ENCODE data around the gene TSSK6.

GRCh38 chr19:19524053-19524452, 8.7 kb upstream of the TSSK6 start:
- TF ChIP-seq ZBTB33 (IDR thresholded peaks at IDR 0.05) (no peak), JUND (IDR thresholded peaks at IDR 0.05) (no peak), RXRA (IDR thresholded peaks at IDR 0.05) (no peak), SP1 (IDR thresholded peaks at IDR 0.05) (no peak), TAF1 (conservative IDR thresholded peaks at IDR 0.05) (no peak), FOXA1 (IDR thresholded peaks at IDR 0.05) (no peak), RAD21 (IDR thresholded peaks at IDR 0.05) (no peak), REST (IDR thresholded peaks at IDR 0.05) (no peak)
- TF ChIP-seq, protein P1, sequence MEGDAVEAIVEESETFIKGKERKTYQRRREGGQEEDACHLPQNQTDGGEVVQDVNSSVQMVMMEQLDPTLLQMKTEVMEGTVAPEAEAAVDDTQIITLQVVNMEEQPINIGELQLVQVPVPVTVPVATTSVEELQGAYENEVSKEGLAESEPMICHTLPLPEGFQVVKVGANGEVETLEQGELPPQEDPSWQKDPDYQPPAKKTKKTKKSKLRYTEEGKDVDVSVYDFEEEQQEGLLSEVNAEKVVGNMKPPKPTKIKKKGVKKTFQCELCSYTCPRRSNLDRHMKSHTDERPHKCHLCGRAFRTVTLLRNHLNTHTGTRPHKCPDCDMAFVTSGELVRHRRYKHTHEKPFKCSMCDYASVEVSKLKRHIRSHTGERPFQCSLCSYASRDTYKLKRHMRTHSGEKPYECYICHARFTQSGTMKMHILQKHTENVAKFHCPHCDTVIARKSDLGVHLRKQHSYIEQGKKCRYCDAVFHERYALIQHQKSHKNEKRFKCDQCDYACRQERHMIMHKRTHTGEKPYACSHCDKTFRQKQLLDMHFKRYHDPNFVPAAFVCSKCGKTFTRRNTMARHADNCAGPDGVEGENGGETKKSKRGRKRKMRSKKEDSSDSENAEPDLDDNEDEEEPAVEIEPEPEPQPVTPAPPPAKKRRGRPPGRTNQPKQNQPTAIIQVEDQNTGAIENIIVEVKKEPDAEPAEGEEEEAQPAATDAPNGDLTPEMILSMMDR (IDR thresholded peaks at IDR 0.05; ENCODE audit: low read depth, low read length, missing input control), result no peak

Measured in liver (tissue), 3 donors.